ENCODE data around the gene SEPSECS. TPM values are rescaled to one million over a fixed set of nuclear protein-coding genes. Genes with fewer than 3 reads are reported as not detected.
A peak's percentile ranks its signal among the peaks of the same experiment; 100 is the strongest.

The SEPSECS gene
- total and polyA plus RNA-seq, 5 donors, result 2.1 to 6.4 (median 4.5) TPM

- H3K9me3 ChIP-seq (ENCODE audit: control insufficient read depth, low read length), result no peaks in the 10 kb centered on the region
- intact Hi-C loops (cut with DNase I), result no loop called here
- 92% methylated on average over 4 of the region's 4 CpGs for WGBS
- H3K4me1 ChIP-seq (ENCODE audit: control insufficient read depth, insufficient read depth, low read length), result no peaks in the 10 kb centered on the region
- no peak for DNase-seq
- H3K27me3 ChIP-seq (ENCODE audit: control insufficient read depth, insufficient read depth), result no peaks in the 10 kb centered on the region
- H3K4me3 ChIP-seq (ENCODE audit: low read length), result no peak overlapping the region
- no peak for ATAC-seq
- no peak overlapping the region for H3K27ac ChIP-seq (ENCODE audit: low read length)
Observed at GRCh38 chr4:25108556-25108955, 51.7 kb downstream of the SEPSECS start.

- intact Hi-C loops (cut with DNase I), result no loop called here
- Histone ChIP-seq H3K4me1 (ENCODE audit: control insufficient read depth, insufficient read depth, low read length) (no peaks in the 10 kb centered on the region), H3K27ac (ENCODE audit: low read length) (peak overlapping the region; percentile 15), H3K27me3 (ENCODE audit: control insufficient read depth, insufficient read depth) (no peaks in the 10 kb centered on the region), H3K4me3 (ENCODE audit: low read length) (no peak overlapping the region), H3K9me3 (ENCODE audit: control insufficient read depth, low read length) (no peaks in the 10 kb centered on the region)
- ATAC-seq, result peak; percentile 64
- DNase-seq, result peak; percentile 62 to 74 (median 72)
- WGBS, result 40% methylated on average over 6 of the region's 6 CpGs
Observed at GRCh38 chr4:25107827-25108516, 52.3 kb downstream of the SEPSECS start.

GRCh38 chr4:25106363-25107151, 53.7 kb downstream of the SEPSECS start:
- H3K27ac ChIP-seq (ENCODE audit: low read length), result no peak overlapping the region
- H3K27me3 ChIP-seq (ENCODE audit: control insufficient read depth, insufficient read depth), result no peaks in the 10 kb centered on the region
- no peaks in the 10 kb centered on the region for H3K9me3 ChIP-seq (ENCODE audit: control insufficient read depth, low read length)
- ATAC-seq (no peak), DNase-seq (no peak)
- 92% methylated on average over 14 of the region's 14 CpGs for WGBS
- no peak overlapping the region for H3K4me3 ChIP-seq (ENCODE audit: low read length)
- no peaks in the 10 kb centered on the region for H3K4me1 ChIP-seq (ENCODE audit: control insufficient read depth, insufficient read depth, low read length)
- intact Hi-C loops (cut with DNase I), result no loop called here

GRCh38 chr4:25104591-25104990, 55.7 kb downstream of the SEPSECS start:
- DNase-seq, result no peak
- intact Hi-C loops (cut with DNase I), result no loop called here

GRCh38 chr4:25103418-25103817, 56.8 kb downstream of the SEPSECS start:
- ATAC-seq (peak; percentile 60 to 69), DNase-seq (peak; percentile 72 to 79 (median 76))
- Histone ChIP-seq H3K4me1 (ENCODE audit: control insufficient read depth, insufficient read depth, low read length) (peaks cover 3% of the 10 kb centered on the region), H3K27me3 (ENCODE audit: control insufficient read depth, insufficient read depth) (no peaks in the 10 kb centered on the region), H3K9me3 (ENCODE audit: control insufficient read depth, low read length) (no peaks in the 10 kb centered on the region), H3K27ac (ENCODE audit: low read length) (no peak overlapping the region), H3K4me3 (ENCODE audit: low read length) (no peak overlapping the region)
- intact Hi-C loops (cut with DNase I), result no loop called here
- WGBS, result 19% methylated on average over 4 of the region's 4 CpGs

More at GRCh38 chr4:25104591-25104990, 55.7 kb downstream of the SEPSECS start:
- WGBS, result 49% methylated on average over 3 of the region's 3 CpGs
- no peak overlapping the region for H3K4me3 ChIP-seq (ENCODE audit: low read length)
- H3K9me3 ChIP-seq (ENCODE audit: control insufficient read depth, low read length), result no peaks in the 10 kb centered on the region
- H3K27ac ChIP-seq (ENCODE audit: low read length), result no peak overlapping the region
- ATAC-seq, result no peak
- no peaks in the 10 kb centered on the region for H3K27me3 ChIP-seq (ENCODE audit: control insufficient read depth, insufficient read depth)
- H3K4me1 ChIP-seq (ENCODE audit: control insufficient read depth, insufficient read depth, low read length), result no peaks in the 10 kb centered on the region

- H3K4me1 ChIP-seq (ENCODE audit: control insufficient read depth, insufficient read depth, low read length), result peaks cover 3% of the 10 kb centered on the region
- ATAC-seq (no peak), DNase-seq (no peak)
- no peaks in the 10 kb centered on the region for H3K9me3 ChIP-seq (ENCODE audit: control insufficient read depth, low read length)
- H3K27ac ChIP-seq (ENCODE audit: low read length), result no peak overlapping the region
- intact Hi-C loops (cut with DNase I), result no loop called here
- WGBS, result 95% methylated on average over 5 of the region's 5 CpGs
- H3K4me3 ChIP-seq (ENCODE audit: low read length), result no peak overlapping the region
- H3K27me3 ChIP-seq (ENCODE audit: control insufficient read depth, insufficient read depth), result no peaks in the 10 kb centered on the region
Observed at GRCh38 chr4:25101836-25102235, 58.4 kb downstream of the SEPSECS start.

- DNase-seq (no peak), ATAC-seq (no peak)
- intact Hi-C loops (cut with DNase I), result no loop called here
- H3K27ac ChIP-seq (ENCODE audit: low read length), result no peak overlapping the region
- peaks cover 3% of the 10 kb centered on the region for H3K4me1 ChIP-seq (ENCODE audit: control insufficient read depth, insufficient read depth, low read length)
- no peaks in the 10 kb centered on the region for H3K9me3 ChIP-seq (ENCODE audit: control insufficient read depth, low read length)
- no peaks in the 10 kb centered on the region for H3K27me3 ChIP-seq (ENCODE audit: control insufficient read depth, insufficient read depth)
- no peak overlapping the region for H3K4me3 ChIP-seq (ENCODE audit: low read length)
Observed at GRCh38 chr4:25100710-25101109, 59.5 kb downstream of the SEPSECS start.

- Histone ChIP-seq H3K9me3 (ENCODE audit: control insufficient read depth, low read length) (no peaks in the 10 kb centered on the region), H3K4me1 (ENCODE audit: control insufficient read depth, insufficient read depth, low read length) (peaks cover 3% of the 10 kb centered on the region), H3K4me3 (ENCODE audit: low read length) (no peak overlapping the region), H3K27me3 (ENCODE audit: control insufficient read depth, insufficient read depth) (no peaks in the 10 kb centered on the region), H3K27ac (ENCODE audit: low read length) (peak overlapping the region; percentile 91)
- DNase-seq (no peak), ATAC-seq (peak in 1 of 2 donors; percentile 14)
- 26% methylated on average over 4 of the region's 4 CpGs for WGBS
- intact Hi-C loops (cut with DNase I), result no loop called here
Observed at GRCh38 chr4:25100021-25100555, 60.2 kb downstream of the SEPSECS start.

- DNase-seq (peak; percentile 82 to 94 (median 94)), ATAC-seq (peak; percentile 88 to 94)
- intact Hi-C loops (cut with DNase I), result no loop called here
- H3K27me3 ChIP-seq (ENCODE audit: control insufficient read depth, insufficient read depth), result no peaks in the 10 kb centered on the region
- 29% methylated on average over 10 of the region's 10 CpGs for WGBS
- no peaks in the 10 kb centered on the region for H3K9me3 ChIP-seq (ENCODE audit: control insufficient read depth, low read length)
- H3K4me1 ChIP-seq (ENCODE audit: control insufficient read depth, insufficient read depth, low read length), result peaks cover 3% of the 10 kb centered on the region
- H3K4me3 ChIP-seq (ENCODE audit: low read length), result no peak overlapping the region
- H3K27ac ChIP-seq (ENCODE audit: low read length), result peak overlapping the region; percentile 92
Observed at GRCh38 chr4:25098964-25099891, 61.0 kb downstream of the SEPSECS start.

- no peak overlapping the region for H3K27ac ChIP-seq (ENCODE audit: low read length)
- intact Hi-C loops (cut with DNase I), result no loop called here
- peaks cover 3% of the 10 kb centered on the region for H3K4me1 ChIP-seq (ENCODE audit: control insufficient read depth, insufficient read depth, low read length)
- no peak for ATAC-seq
- no peak overlapping the region for H3K4me3 ChIP-seq (ENCODE audit: low read length)
- no peaks in the 10 kb centered on the region for H3K27me3 ChIP-seq (ENCODE audit: control insufficient read depth, insufficient read depth)
- WGBS, result 81% methylated on average over 11 of the region's 11 CpGs
- no peak for DNase-seq
- no peaks in the 10 kb centered on the region for H3K9me3 ChIP-seq (ENCODE audit: control insufficient read depth, low read length)
Observed at GRCh38 chr4:25096981-25097443, 63.2 kb downstream of the SEPSECS start.

All from right cardiac atrium (tissue), 5 donors.